DOHH2 (cell line): ENCODE results near the gene HPSE2.
"Not testable (repeated sequence)": the region's sequence is repeated elsewhere in the genome, so short reads cannot be mapped to it uniquely, and the experiment has no call there.

Source experiments
- H3F3A ChIP-seq: fragments of 200-600 bp; sonication (generic), shearing (Covaris generic); 2 replicates; pipeline ENCODE4 v1.6.0; 2016; ENCODE audit warnings: antibody characterized with exemption, mild to moderate bottlenecking; ENCODE audit not compliant: control insufficient read depth, insufficient read depth
- H3K27ac ChIP-seq: fragments of 200-600 bp; sonication (generic); 2 replicates; pipeline ENCODE4 v1.5.1; 2014; ENCODE audit warnings: low read depth, mild to moderate bottlenecking, low read length, moderate library complexity
- H3K27me3 ChIP-seq: fragments of 200-600 bp; sonication (generic); 2 replicates; pipeline ENCODE4 v1.6.1; 2014; ENCODE audit warnings: mild to moderate bottlenecking, low read length, mixed read lengths; ENCODE audit not compliant: control insufficient read depth
- H3K36me3 ChIP-seq: fragments of 200-600 bp; sonication (generic); 2 replicates; pipeline ENCODE4 v1.6.1; 2014; ENCODE audit warnings: mild to moderate bottlenecking, low read length, moderate library complexity, mixed read lengths; ENCODE audit not compliant: control insufficient read depth
- H3K4me1 ChIP-seq: fragments of 200-600 bp; sonication (generic); 2 replicates; pipeline ENCODE4 v1.6.1; 2014; ENCODE audit warnings: mild to moderate bottlenecking, low read length, mixed read lengths; ENCODE audit not compliant: control insufficient read depth
- H3K4me2 ChIP-seq: fragments of 200-600 bp; sonication (generic); 2 replicates; pipeline ENCODE4 v1.6.0; 2014; ENCODE audit warnings: mild to moderate bottlenecking, low read length, moderate library complexity
- H3K4me3 ChIP-seq: fragments of 200-600 bp; sonication (generic); 2 replicates; pipeline ENCODE4 v1.5.1; 2014; ENCODE audit warnings: mild to moderate bottlenecking, low read length, mixed read lengths
- H3K79me2 ChIP-seq: fragments of 200-600 bp; sonication (generic); 2 replicates; pipeline ENCODE4 v1.6.1; 2014; ENCODE audit warnings: mild to moderate bottlenecking, low read length, mixed read lengths; ENCODE audit not compliant: control insufficient read depth
- H3K9me2 ChIP-seq: fragments of 200-600 bp; sonication (generic); replicated peaks from 2 replicates; pipeline ENCODE4 v1.6.1; 2014; ENCODE audit warnings: mild to moderate bottlenecking, low read length, mixed read lengths; ENCODE audit not compliant: control insufficient read depth
- H3K9me3 ChIP-seq: fragments of 200-600 bp; sonication (generic); 2 replicates; pipeline ENCODE4 v1.6.1; 2014; ENCODE audit warnings: antibody characterized with exemption, low read length, mixed read lengths; ENCODE audit not compliant: control insufficient read depth, insufficient read depth
- H4K20me1 ChIP-seq: fragments of 200-600 bp; sonication (generic); 2 replicates; pipeline ENCODE4 v1.6.0; 2014; ENCODE audit warnings: low read depth, mild to moderate bottlenecking, antibody characterized with exemption, low read length, moderate library complexity; ENCODE audit not compliant: control insufficient read depth, insufficient read depth
- CTCF ChIP-seq: fragments of 200-600 bp; sonication (generic); IDR thresholded peaks from one replicate; pipeline ENCODE4 v1.5.1; 2014; ENCODE audit warnings: antibody characterized with exemption, mild to moderate bottlenecking, low read depth, low read length; ENCODE audit not compliant: poor library complexity, severe bottlenecking
- EZH2phosphoT487 ChIP-seq: fragments of 200-600 bp; sonication (generic); IDR thresholded peaks from 2 replicates; pipeline ENCODE4 v1.6.1; 2017; ENCODE audit warnings: borderline replicate concordance, mild to moderate bottlenecking, antibody characterized with exemption, low read length, moderate library complexity, mixed read lengths

HPSE2 gene

DNA sequence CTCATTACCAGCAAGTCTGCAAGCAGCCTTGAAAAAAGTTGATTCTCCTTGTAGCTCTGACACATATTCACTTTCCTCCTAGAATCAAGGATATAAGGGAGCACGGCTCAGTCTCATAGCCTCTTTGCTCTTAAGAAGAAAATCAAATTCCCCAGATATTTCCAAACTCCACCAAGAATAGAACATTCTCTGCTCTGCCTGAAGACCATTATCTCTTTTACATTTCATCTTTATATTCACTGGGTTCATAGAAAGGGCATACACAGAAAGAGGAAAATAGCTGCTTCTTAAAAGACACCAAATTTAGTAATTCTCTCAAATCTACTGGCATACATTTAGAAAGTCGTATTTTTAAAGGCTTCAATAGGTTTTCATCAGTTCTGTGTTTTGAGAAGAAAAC is 92.0 kb downstream of the HPSE2 start:
- Histone ChIP-seq H3K27ac (no peak overlapping the region), H3K9me3 (no peaks in the 10 kb centered on the region), H3K4me3 (no peak overlapping the region), H3K36me3 (no peaks in the 10 kb centered on the region), H3K9me2 (no peaks in the 10 kb centered on the region), H3K79me2 (no peaks in the 10 kb centered on the region), H3K4me1 (no peaks in the 10 kb centered on the region), H4K20me1 (no peaks in the 10 kb centered on the region), H3K4me2 (no peak overlapping the region), H3F3A (no peaks in the 10 kb centered on the region), H3K27me3 (no peaks in the 10 kb centered on the region; the same call in 1 of the 2 replicates)
- no peak for TF ChIP-seq EZH2phosphoT487
- no peak for TF ChIP-seq CTCF

DNA sequence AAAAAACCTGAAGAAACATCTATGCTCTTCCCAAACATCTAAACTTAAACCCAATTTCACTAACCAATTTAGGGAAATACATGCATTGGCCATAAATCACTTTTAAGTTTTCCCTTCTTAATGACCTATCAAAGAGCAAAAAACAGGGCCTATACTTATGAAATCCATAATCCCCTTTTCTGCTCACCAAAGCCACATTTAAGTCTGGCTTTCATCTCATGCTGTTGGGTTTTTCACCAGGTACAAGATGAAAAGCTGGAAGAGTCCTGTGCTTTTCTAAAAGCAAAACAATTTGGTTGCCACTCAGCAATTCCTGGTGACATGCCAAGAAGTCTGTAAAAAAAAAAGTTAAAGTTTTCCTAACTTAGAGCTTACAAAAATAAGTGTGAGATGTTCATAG is 92.6 kb downstream of the HPSE2 start:
- H3K4me1 ChIP-seq: no peaks in the 10 kb centered on the region
- no peak for TF ChIP-seq CTCF
- no peak for TF ChIP-seq EZH2phosphoT487
- H3K9me3 ChIP-seq: no peaks in the 10 kb centered on the region
- H3K4me3 ChIP-seq: no peak overlapping the region
- no peak overlapping the region for H3K27ac ChIP-seq
- H4K20me1 ChIP-seq: no peaks in the 10 kb centered on the region
- H3K9me2 ChIP-seq: no peaks in the 10 kb centered on the region
- H3K27me3 ChIP-seq: no peaks in the 10 kb centered on the region; the same call in 1 of the 2 replicates
- no peaks in the 10 kb centered on the region for H3K79me2 ChIP-seq
- no peaks in the 10 kb centered on the region for H3K36me3 ChIP-seq
- H3K4me2 ChIP-seq: no peak overlapping the region
- H3F3A ChIP-seq: no peaks in the 10 kb centered on the region

DNA sequence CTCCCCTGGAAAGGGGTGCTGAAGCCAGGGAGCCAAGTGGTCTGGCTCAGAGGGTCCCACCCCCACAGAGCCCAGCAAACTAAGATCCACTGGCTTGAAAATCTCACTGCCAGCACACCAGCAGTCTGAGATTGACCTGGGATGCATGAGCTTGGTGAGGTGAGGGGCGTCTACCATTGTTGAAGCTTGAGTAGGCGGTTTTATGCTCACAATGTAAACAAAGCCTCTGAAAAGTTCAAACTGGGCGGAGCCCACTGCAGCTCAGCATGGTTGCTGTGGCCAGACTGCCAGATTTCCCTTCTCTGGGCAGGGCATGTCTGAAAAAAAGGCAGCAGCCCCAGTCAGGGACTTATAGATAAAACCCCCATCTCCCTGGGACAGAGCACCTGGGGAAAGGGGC is 102.8 kb downstream of the HPSE2 start:
- H3K4me2 ChIP-seq, H3F3A ChIP-seq, H3K4me3 ChIP-seq, H3K27me3 ChIP-seq, H3K36me3 ChIP-seq, H4K20me1 ChIP-seq, H3K9me3 ChIP-seq, H3K9me2 ChIP-seq, H3K79me2 ChIP-seq, H3K4me1 ChIP-seq, H3K27ac ChIP-seq: not testable (repeated sequence)

GRCh38 chr10:99125879-99126278 is 109.8 kb downstream of the HPSE2 start:
- TF ChIP-seq EZH2phosphoT487 (no peak), CTCF (no peak)
- H3K4me3 ChIP-seq: no peak overlapping the region

More at GRCh38 chr10:99125879-99126278, 109.8 kb downstream of the HPSE2 start:
- no peaks in the 10 kb centered on the region for H3K9me3 ChIP-seq
- H3K27ac ChIP-seq: no peak overlapping the region
- no peaks in the 10 kb centered on the region for H3K36me3 ChIP-seq
- H3K9me2 ChIP-seq: no peaks in the 10 kb centered on the region
- no peak overlapping the region for H3K4me2 ChIP-seq
- no peaks in the 10 kb centered on the region for H3K27me3 ChIP-seq
- no peaks in the 10 kb centered on the region for H3K79me2 ChIP-seq
- no peaks in the 10 kb centered on the region for H3F3A ChIP-seq
- no peaks in the 10 kb centered on the region for H4K20me1 ChIP-seq
- H3K4me1 ChIP-seq: no peaks in the 10 kb centered on the region
